NB4 (cell line): ENCODE measurements around the gene SV2A.
A peak's percentile ranks its signal among the peaks of the same experiment; 100 is the strongest.

Experiments
- DNase-seq: peaks from one replicate; pipeline ENCODE4 v3.0.0; 2010; ENCODE audit warnings: low read depth
- H3K4me3 ChIP-seq: one replicate; pipeline ENCODE4 v1.5.1; 2011; ENCODE audit warnings: mild to moderate bottlenecking, low read depth, low read length, moderate library complexity
- CTCF ChIP-seq: IDR thresholded peaks from one replicate; pipeline ENCODE4 v1.5.1; 2012; ENCODE audit warnings: low read depth, low read length
- MAX ChIP-seq: IDR thresholded peaks from 2 replicates; pipeline ENCODE4 v1.6.1; 2011; ENCODE audit warnings: low read depth, low read length
- MYC ChIP-seq: IDR thresholded peaks from 2 replicates; pipeline ENCODE4 v1.6.1; 2011; ENCODE audit warnings: low read depth, low read length
- POLR2A ChIP-seq: IDR thresholded peaks from 2 replicates; pipeline ENCODE4 v1.6.1; 2011; ENCODE audit warnings: mild to moderate bottlenecking; ENCODE audit not compliant: insufficient read length; ENCODE audit errors: extremely low read depth

Gene SV2A

GRCh38 chr1:149927056-149927562 lies 9.5 kb upstream of the SV2A start:
- DNase-seq = no peak

GRCh38 chr1:149926296-149926695 lies 8.7 kb upstream of the SV2A start:
- TF ChIP-seq MYC (no peak), POLR2A (no peak), MAX (no peak), CTCF (no peak)
- peak overlapping the region; percentile 98 for H3K4me3 ChIP-seq
- no peak for DNase-seq

More at GRCh38 chr1:149927056-149927562, 9.5 kb upstream of the SV2A start:
- no peak for TF ChIP-seq POLR2A
- TF ChIP-seq CTCF = no peak
- no peak for TF ChIP-seq MAX
- no peak for TF ChIP-seq MYC
- peak overlapping the region; percentile 98 for H3K4me3 ChIP-seq

GRCh38 chr1:149925751-149926150 lies 8.1 kb upstream of the SV2A start:
- H3K4me3 ChIP-seq = peak overlapping the region; percentile 98
- TF ChIP-seq MAX (no peak), POLR2A (no peak)
- DNase-seq = no peak

- H3K4me3 ChIP-seq = peak overlapping the region; percentile 98
- DNase-seq = no peak
- TF ChIP-seq CTCF = no peak
- no peak for TF ChIP-seq MYC
- no peak for TF ChIP-seq MAX
- no peak for TF ChIP-seq POLR2A
Measured at GRCh38 chr1:149925345-149925744, 7.7 kb upstream of the SV2A start.

GRCh38 chr1:149923626-149924025 lies 6.0 kb upstream of the SV2A start:
- TF ChIP-seq MAX (no peak), CTCF (no peak), POLR2A (no peak), MYC (no peak)
- no peak overlapping the region for H3K4me3 ChIP-seq
- DNase-seq = no peak

- no peak overlapping the region for H3K4me3 ChIP-seq
- no peak for DNase-seq
- TF ChIP-seq MYC = no peak
- no peak for TF ChIP-seq POLR2A
- no peak for TF ChIP-seq CTCF
- TF ChIP-seq MAX = no peak
Measured at GRCh38 chr1:149916898-149917252, 769 bp downstream of the SV2A start.
